Measurements from ENCODE around the gene LIMK1.
A peak's percentile ranks its signal among the peaks of the same experiment; 100 is the strongest.

The LIMK1 gene

DNA sequence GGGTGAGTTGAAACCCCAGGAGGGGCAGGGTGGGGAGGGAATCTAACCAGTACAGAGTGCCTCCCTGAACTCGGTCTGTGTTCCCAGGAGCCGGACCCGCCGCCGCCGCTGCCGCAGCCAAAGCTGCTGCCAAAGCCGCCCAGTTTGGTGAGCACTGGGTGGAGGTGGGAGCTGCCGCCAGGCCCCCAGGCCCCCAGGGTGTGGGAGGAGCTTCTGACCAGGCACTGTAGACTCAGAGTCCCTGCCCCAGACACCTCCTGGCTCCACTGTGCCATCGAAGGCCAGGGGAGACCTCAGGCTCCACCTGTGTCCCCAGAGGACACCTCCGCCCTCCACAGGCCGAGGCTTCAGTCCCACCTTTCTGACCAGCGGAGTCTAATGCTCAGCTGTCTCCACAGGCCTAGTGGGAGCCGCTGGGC, 20.4 kb upstream of the LIMK1 start:
- no peaks in the 10 kb centered on the region for H3K36me3 Mint-ChIP-seq (ENCODE audit: low read depth)
- no peak overlapping the region for H3K27ac Mint-ChIP-seq
- intact Hi-C loops (cut with micrococcal nuclease): no loop called here

DNA sequence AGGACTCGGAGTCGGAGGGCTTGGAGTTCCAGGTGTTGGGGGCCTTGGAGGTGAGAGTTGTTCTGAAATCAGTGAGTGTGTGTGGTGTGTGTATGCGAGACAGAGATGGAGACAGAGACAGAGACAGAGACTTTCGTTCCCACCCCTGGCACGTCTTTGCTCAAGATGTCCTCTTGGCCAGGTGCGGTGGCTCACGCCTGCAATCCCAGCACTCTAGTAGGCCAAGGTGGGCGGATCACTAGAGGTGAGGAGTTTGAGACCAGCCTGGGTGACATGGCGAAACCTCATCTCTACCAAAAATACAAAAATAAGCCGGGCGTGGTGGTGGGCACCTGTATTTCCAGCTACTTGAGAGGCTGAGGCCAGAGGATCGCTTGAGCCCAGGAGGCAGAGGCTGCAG, 20.0 kb upstream of the LIMK1 start:
- no peaks in the 10 kb centered on the region for H3K36me3 Mint-ChIP-seq (ENCODE audit: low read depth)
- peaks cover 8% of the 10 kb centered on the region for H3K4me1 Mint-ChIP-seq (ENCODE audit: low read depth)
- intact Hi-C loops (cut with micrococcal nuclease): no loop called here
- H3K27me3 Mint-ChIP-seq: peaks cover 3% of the 10 kb centered on the region
- no peak overlapping the region for H3K4me3 Mint-ChIP-seq
- no peaks in the 10 kb centered on the region for H3K9me3 Mint-ChIP-seq
- no peak overlapping the region for H3K27ac Mint-ChIP-seq

More for the DNA sequence above, 20.4 kb upstream of the LIMK1 start:
- Mint-ChIP-seq H3K4me3 (no peak overlapping the region), H3K9me3 (peaks cover 4% of the 10 kb centered on the region), H3K27me3 (peaks cover 2% of the 10 kb centered on the region), H3K4me1 (ENCODE audit: low read depth) (peaks cover 10% of the 10 kb centered on the region)

DNA sequence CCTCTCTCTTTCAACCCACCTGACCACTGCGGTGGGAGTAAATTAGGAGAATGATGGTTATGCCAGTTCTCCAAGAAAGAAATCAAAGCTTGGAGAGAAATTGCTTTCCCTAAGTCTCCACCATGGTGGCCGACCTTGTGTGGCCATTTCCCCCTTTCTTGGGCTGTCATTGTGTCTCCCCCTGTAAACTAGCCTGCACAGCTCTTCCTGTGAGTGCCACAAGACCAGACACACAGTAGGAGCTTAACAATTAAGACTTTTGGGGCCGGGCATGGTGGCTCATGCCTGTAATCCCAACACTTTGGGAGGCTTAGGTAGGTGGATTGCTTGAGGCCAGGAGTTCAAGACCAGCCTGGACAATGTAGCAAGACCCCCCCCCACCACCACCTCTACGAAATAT, 18.9 kb upstream of the LIMK1 start:
- Mint-ChIP-seq H3K36me3 (ENCODE audit: low read depth) (no peaks in the 10 kb centered on the region), H3K9me3 (no peaks in the 10 kb centered on the region), H3K27me3 (peaks cover 10% of the 10 kb centered on the region), H3K27ac (no peak overlapping the region), H3K4me3 (no peak overlapping the region), H3K4me1 (ENCODE audit: low read depth) (peaks cover 8% of the 10 kb centered on the region)
- intact Hi-C loops (cut with micrococcal nuclease): loop anchor here (5.0 kb wide), 1 partner anchor 108 kb away; the partner anchor contains the start of gene EIF4H

DNA sequence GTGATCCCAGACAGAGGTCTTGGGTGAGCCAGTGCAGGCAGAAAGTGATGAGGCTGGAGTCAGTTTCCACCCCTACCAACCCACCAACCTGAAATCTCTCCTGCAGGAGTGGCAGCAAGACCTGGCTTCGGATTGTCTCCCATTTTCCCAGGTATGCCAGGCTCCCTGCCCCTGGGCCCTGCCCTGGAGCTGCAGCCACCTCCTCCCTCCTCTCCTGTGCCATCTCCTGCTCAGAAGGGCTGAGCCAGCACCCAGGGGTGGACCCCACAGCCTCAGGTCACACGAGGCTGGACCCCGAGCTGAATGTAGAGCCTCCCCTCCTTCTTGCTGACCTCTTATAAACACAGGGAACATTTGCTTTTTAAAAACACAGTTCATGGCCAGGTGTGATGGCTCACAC, 17.0 kb upstream of the LIMK1 start:
- H3K9me3 Mint-ChIP-seq: no peaks in the 10 kb centered on the region
- no peak overlapping the region for H3K27ac Mint-ChIP-seq
- H3K36me3 Mint-ChIP-seq (ENCODE audit: low read depth): no peaks in the 10 kb centered on the region
- intact Hi-C loops (cut with micrococcal nuclease): loop anchor here (1.0 to 5.0 kb wide), 2 partner anchors 106 to 137 kb away; partner anchors contain the start of gene EIF4H
- peaks cover 8% of the 10 kb centered on the region for H3K4me1 Mint-ChIP-seq (ENCODE audit: low read depth)
- peaks cover 12% of the 10 kb centered on the region for H3K27me3 Mint-ChIP-seq
- H3K4me3 Mint-ChIP-seq: no peak overlapping the region

DNA sequence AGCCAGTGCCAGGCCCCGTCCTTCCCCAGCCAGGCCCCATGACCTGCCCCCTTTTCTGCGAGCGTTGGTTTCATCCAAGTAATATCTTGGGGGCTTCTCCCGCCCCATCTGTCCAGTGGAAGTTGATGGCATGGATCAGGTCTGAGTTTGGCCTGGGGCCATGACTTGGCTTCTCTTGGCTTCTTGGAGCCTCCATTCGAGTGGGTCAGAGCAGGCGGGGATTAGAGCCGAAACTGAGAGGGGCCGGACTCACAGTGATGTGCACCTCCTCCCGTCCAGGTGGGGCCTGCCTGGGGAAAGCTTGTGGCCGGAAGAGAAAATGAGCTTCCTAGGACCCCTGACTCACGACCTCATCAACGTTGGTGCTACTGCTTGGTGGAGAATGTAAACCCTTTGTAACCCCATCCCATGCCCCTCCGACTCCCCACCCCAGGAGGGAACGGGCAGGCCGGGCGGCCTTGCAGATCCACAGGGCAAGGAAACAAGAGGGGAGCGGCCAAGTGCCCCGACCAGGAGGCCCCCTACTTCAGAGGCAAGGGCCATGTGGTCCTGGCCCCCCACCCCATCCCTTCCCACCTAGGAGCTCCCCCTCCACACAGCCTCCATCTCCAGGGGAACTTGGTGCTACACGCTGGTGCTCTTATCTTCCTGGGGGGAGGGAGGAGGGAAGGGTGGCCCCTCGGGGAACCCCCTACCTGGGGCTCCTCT, 15.1 kb upstream of the LIMK1 start:
- H3K27ac Mint-ChIP-seq: no peak overlapping the region
- H3K27me3 Mint-ChIP-seq: peaks cover 12% of the 10 kb centered on the region
- H3K4me3 Mint-ChIP-seq: no peak overlapping the region
- intact Hi-C loops (cut with micrococcal nuclease): loop anchor here (2.0 to 5.0 kb wide), 2 partner anchors 104 to 332 kb away; partner anchors contain the start of gene EIF4H
- H3K4me1 Mint-ChIP-seq (ENCODE audit: low read depth): no peaks in the 10 kb centered on the region
- no peaks in the 10 kb centered on the region for H3K36me3 Mint-ChIP-seq (ENCODE audit: low read depth)
- no peaks in the 10 kb centered on the region for H3K9me3 Mint-ChIP-seq

DNA sequence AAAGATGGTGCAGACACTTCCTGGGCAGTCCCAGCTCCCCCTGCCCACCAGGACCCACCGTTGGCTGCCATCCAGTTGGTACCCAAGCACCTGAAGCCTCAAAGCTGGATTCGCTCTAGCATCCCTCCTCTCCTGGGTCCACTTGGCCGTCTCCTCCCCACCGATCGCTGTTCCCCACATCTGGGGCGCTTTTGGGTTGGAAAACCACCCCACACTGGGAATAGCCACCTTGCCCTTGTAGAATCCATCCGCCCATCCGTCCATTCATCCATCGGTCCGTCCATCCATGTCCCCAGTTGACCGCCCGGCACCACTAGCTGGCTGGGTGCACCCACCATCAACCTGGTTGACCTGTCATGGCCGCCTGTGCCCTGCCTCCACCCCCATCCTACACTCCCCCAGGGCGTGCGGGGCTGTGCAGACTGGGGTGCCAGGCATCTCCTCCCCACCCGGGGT, 14.5 kb upstream of the LIMK1 start:
- peaks cover 12% of the 10 kb centered on the region for H3K27me3 Mint-ChIP-seq
- intact Hi-C loops (cut with micrococcal nuclease): loop anchor here (2.0 to 5.0 kb wide), 2 partner anchors 103 to 332 kb away; partner anchors contain the start of gene EIF4H
- H3K27ac Mint-ChIP-seq: no peak overlapping the region
- H3K4me3 Mint-ChIP-seq: no peak overlapping the region
- H3K9me3 Mint-ChIP-seq: no peaks in the 10 kb centered on the region
- H3K4me1 Mint-ChIP-seq (ENCODE audit: low read depth): no peaks in the 10 kb centered on the region
- H3K36me3 Mint-ChIP-seq (ENCODE audit: low read depth): no peaks in the 10 kb centered on the region

DNA sequence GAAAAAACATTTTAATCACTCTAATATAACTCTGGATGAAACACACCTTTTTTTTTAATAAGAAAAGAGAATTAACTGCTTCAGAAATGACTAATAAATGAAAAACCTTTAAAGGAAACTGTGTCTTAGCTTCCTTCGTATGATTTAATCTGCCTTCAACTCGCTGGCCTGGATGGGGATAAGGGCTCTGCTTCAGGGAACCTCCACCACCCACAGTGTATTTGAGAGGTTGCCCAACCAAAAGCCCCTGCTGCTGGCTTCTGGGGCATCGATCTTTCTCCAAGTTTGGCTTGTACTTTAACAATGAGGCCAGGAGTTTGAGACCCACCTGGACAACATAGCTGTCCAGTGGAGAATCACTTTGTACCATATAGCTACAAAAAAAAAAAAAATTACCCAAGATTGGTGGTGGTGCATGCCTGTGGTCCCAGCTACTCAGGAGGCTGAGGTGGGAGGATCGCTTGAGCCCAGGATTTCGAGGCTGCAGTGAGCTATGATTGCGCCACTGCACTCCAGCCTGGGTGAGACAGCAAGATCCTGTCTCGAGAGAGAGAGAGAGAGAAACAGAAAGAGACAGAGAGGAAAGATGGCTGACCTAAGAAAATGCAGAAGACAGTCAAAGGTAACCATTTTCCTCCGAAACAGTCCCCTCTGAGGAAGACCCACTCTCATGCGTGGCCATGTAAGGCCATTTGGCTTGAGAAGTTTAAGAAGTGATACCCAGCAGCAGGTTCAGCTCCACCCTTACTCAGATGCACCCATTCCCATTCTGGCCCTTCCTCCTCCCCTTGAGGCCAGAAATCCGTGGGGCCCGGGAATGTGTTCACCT, 13.6 kb upstream of the LIMK1 start:
- no peaks in the 10 kb centered on the region for H3K36me3 Mint-ChIP-seq (ENCODE audit: low read depth)
- no peaks in the 10 kb centered on the region for H3K9me3 Mint-ChIP-seq
- H3K27ac Mint-ChIP-seq: no peak overlapping the region
- intact Hi-C loops (cut with micrococcal nuclease): loop anchor here (2.0 to 5.0 kb wide), 2 partner anchors 102 to 331 kb away; partner anchors contain the start of gene EIF4H
- no peaks in the 10 kb centered on the region for H3K4me1 Mint-ChIP-seq (ENCODE audit: low read depth)
- no peak overlapping the region for H3K4me3 Mint-ChIP-seq
- peaks cover 12% of the 10 kb centered on the region for H3K27me3 Mint-ChIP-seq

DNA sequence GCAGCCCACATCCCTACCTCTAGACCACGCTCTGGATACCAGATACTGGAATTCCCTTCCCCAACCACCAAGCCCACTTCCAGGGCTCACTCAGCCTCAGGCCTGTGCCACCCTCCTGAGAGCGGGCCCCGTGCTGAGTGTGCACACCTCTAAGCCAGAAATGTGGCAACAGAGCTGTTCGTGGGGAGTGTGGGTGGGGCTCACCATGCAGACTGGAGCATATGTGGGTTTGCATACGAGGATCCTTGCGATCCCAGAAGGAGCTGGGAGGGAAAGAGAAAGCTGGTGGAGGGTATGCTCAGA, 13.0 kb upstream of the LIMK1 start:
- Mint-ChIP-seq H3K27me3 (peaks cover 12% of the 10 kb centered on the region), H3K27ac (no peak overlapping the region), H3K9me3 (no peaks in the 10 kb centered on the region), H3K4me3 (no peak overlapping the region), H3K4me1 (ENCODE audit: low read depth) (no peaks in the 10 kb centered on the region), H3K36me3 (ENCODE audit: low read depth) (no peaks in the 10 kb centered on the region)
- intact Hi-C loops (cut with micrococcal nuclease): no loop called here

DNA sequence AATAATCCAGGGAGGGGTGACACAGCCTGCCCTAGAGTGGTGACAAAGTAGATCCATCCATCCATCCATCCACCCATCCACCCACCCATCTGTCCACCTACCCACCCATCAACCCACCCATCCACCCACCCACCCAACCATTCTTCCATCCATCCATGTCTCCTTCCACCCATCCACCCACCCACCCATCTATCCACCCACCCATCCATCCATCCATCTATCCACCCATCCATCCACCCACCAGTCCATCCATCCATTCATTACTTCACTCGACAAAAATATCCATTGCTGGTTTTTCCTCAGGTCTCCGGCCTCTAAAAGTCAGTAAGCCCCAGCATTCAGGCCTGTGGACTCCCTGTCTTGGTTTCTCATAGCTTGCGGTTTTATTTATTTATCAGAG, 12.5 kb upstream of the LIMK1 start:
- H3K36me3 Mint-ChIP-seq (ENCODE audit: low read depth): no peaks in the 10 kb centered on the region
- no peaks in the 10 kb centered on the region for H3K9me3 Mint-ChIP-seq
- no peaks in the 10 kb centered on the region for H3K4me1 Mint-ChIP-seq (ENCODE audit: low read depth)
- H3K4me3 Mint-ChIP-seq: no peak overlapping the region
- H3K27ac Mint-ChIP-seq: no peak overlapping the region
- H3K27me3 Mint-ChIP-seq: peaks cover 12% of the 10 kb centered on the region
- intact Hi-C loops (cut with micrococcal nuclease): no loop called here

DNA sequence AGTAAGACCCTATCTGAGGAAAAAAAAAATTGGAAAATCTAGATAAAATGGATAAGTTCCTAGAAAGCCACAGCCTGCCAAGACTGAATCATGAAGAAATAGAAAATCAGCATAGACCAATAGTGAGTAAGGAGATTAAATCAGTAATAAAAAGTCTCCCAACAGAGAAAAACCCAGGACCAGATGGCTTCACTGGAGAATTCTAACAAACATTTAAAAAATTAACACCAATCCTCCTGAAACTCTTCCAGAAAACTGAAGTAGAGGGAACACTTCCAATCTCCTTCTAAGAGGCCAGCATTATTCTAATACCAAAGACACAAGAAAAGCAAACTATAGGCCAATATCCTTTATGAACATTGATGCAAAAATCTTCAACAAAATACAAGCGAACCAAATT, 8.8 kb upstream of the LIMK1 start:
- no peaks in the 10 kb centered on the region for H3K4me1 Mint-ChIP-seq (ENCODE audit: low read depth)
- H3K27me3 Mint-ChIP-seq: peaks cover 2% of the 10 kb centered on the region

DNA sequence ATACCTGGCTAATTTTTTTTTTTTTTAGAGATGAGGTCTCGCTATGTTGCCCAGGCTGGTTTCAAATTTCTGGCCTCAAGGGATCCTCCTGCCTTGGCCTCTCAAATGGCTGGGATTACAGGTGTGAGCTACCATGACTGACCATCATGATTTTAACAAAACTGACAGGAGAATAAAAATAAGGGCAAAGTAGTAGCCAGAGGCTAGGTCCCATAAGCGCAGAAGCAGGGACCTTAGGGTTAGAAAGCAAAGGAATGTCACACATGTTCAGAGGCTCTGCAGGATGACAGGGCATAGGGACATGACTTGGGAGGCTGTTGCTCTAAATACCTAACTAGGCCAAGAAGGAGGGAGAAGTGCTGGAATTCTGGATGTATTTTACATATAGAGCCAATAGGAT, 5.1 kb upstream of the LIMK1 start:
- intact Hi-C loops (cut with micrococcal nuclease): no loop called here
- H3K9me3 Mint-ChIP-seq: no peaks in the 10 kb centered on the region
- peaks cover 15% of the 10 kb centered on the region for H3K4me1 Mint-ChIP-seq (ENCODE audit: low read depth)
- no peak overlapping the region for H3K4me3 Mint-ChIP-seq
- no peaks in the 10 kb centered on the region for H3K27me3 Mint-ChIP-seq
- no peaks in the 10 kb centered on the region for H3K36me3 Mint-ChIP-seq (ENCODE audit: low read depth)
- H3K27ac Mint-ChIP-seq: no peak overlapping the region

More for the DNA sequence above, 8.8 kb upstream of the LIMK1 start:
- Mint-ChIP-seq H3K27ac (no peak overlapping the region), H3K9me3 (no peaks in the 10 kb centered on the region), H3K36me3 (ENCODE audit: low read depth) (no peaks in the 10 kb centered on the region), H3K4me3 (no peak overlapping the region)
- intact Hi-C loops (cut with micrococcal nuclease): no loop called here

GRCh38 chr7:74082770-74083116, 861 bp upstream of the LIMK1 start:
- Mint-ChIP-seq H3K4me3 (no peak overlapping the region), H3K27me3 (no peaks in the 10 kb centered on the region), H3K9me3 (no peaks in the 10 kb centered on the region), H3K4me1 (ENCODE audit: low read depth) (peaks cover 31% of the 10 kb centered on the region), H3K36me3 (ENCODE audit: low read depth) (peaks cover 22% of the 10 kb centered on the region), H3K27ac (peak overlapping the region; percentile 71)
- intact Hi-C loops (cut with micrococcal nuclease): loop anchor here (1.0 to 5.0 kb wide), 2 partner anchors 11 to 345 kb away; partner anchors contain the start of gene ABHD11

DNA sequence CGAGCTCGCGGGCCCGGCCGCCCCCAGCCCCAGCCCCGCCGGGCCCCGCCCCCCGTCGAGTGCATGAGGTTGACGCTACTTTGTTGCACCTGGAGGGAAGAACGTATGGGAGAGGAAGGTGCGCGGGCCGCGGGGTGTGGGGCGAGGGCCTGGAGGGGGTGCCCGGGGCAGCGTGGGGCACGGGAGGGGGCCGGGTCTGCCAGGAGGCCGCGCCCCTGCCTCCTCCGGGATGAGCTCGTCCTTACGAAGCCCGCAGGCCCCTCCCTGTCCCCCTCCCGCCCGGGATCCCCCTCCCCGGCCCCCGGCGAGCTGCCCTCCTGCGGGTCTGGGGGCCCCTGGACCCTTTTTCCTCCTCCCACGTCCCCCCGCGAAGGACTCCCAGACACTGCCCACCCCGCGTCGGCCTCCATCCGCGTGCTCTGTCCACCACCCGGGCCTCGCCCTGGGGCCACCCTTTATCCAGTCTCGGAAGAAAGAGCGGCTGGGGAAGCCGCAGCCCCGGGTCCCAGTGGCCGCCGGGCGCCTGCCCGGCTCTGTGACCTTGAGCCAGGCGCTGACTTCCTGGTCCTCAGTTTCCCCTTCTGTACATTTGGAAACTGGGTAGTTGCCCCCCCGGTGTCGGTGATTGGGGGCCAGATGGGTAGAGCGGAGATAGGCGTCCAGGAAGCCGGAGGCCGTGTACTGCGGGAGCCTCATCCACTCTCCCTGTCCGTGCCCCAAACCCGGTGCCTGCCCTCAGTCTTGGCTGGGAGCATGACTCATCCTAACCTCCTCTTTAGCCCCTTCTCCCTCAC, 521 bp downstream of the LIMK1 start:
- H3K27ac Mint-ChIP-seq: peak overlapping the region; percentile 83
- intact Hi-C loops (cut with micrococcal nuclease): loop anchor here (1.0 to 5.0 kb wide), 2 partner anchors 9 to 347 kb away; partner anchors contain the start of gene ABHD11

More for the DNA sequence above, 521 bp downstream of the LIMK1 start:
- Mint-ChIP-seq H3K36me3 (ENCODE audit: low read depth) (peaks cover 35% of the 10 kb centered on the region), H3K27me3 (no peaks in the 10 kb centered on the region), H3K4me3 (peak overlapping the region; percentile 91), H3K4me1 (ENCODE audit: low read depth) (peaks cover 31% of the 10 kb centered on the region), H3K9me3 (no peaks in the 10 kb centered on the region)

All from dendritic cell treated with granulocyte-macrophage colony-stimulating factor and Interleukin-4, amounts not matched to agents 40 ng/mL and 50 ng/mL, for 4 days (primary cell).